ENCODE results near the gene ZNF722. TPM values are rescaled to one million over a fixed set of nuclear protein-coding genes. Genes with fewer than 3 reads are reported as not detected.

Gene ZNF722
- not detected in 2 replicates for total RNA-seq

DNA sequence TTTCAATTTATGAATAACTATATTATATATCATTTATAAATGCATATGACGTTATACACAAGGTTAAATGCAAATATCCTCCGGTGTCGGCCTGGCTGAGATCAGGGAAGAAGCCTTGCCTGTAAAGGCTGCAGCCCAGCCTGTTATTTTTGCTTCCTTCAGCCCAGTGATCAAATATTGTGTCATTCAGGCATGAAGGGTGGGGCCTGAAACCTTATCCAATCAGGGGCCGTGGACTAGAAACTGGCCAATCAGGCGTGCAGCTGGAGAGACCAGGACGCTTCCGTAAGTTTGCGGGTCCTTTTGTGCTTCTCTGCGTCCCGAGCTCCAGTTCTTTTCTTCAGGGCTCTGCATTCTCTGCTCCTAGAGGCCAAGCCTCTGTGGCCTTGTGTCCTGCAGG lies at the start of gene ZNF722:
Gene ZNF722, plus strand, starts transcription at position 301 of the 400 bp plus-strand sequence. CDS start 113 bp downstream, outside the sequence.

DNA sequence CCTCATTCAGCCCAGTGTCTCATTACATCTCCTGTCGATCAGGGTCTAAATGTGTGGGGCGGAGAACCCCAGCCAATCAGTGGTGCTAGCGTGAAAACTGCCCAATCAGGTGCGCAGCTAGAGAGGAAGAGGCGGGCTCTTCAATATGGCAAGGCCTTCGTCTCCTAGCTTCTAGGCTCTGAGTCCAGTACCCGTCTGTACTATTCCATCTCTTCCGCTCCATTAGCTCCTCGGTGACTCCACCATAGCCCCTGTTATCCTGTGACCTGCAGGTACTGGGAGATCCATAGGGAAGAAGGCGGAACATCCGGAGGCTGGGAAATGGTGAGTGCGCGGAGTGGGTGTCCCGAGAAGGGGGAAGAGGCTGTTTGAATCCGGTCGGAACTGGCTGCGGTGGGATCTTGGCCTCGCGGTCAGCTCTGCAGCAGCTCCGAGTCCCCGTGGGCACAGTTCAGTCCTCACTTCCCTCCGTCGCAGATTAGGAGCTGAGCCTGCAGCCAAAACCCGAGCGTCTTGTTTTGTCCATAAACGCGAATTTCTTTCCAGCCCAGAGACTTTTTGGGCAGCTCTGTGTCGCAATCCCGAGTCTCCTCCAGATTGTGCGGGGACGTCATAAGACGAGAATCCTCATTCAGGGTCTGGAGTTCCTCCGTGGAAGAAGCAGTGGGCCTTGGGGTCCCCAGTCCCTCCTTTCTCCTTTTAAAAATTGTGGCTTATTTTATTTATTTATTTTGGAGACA lies 46.8 kb downstream of the ZNF722 start, which contains the start of gene ZNF727:
Gene ZNF727, plus strand, starts transcription at position 134 of the 740 bp plus-strand sequence. Its CDS starts 188 bp downstream, at position 322.

Other genes with a start within 250 kb of the ZNF722 start
- gene ZNF727, start 46.6 kb downstream of the ZNF722 start, total RNA-seq: under 0.01 and 0.21 TPM in 2 replicates
- gene ZNF735, start 208.4 kb downstream of the ZNF722 start, total RNA-seq: not detected in 2 replicates
- gene ZNF679, start 229.6 kb downstream of the ZNF722 start, total RNA-seq: not detected in 2 replicates

Data from tracheal epithelial cell (primary cell).